GM19452 (cell line): ENCODE measurements around the gene PTPRG.
A peak's percentile ranks its signal among the peaks of the same experiment; 100 is the strongest.
"Not testable (repeated sequence)": the region's sequence is repeated elsewhere in the genome, so short reads cannot be mapped to it uniquely, and the experiment has no call there.

Experiments used
- ATAC-seq: cut with Tn5 transposase; IDR thresholded peaks from one replicate; pipeline ENCODE4 v1.9.1; 2021; ENCODE audit not compliant: unreplicated experiment

Gene PTPRG

GRCh38 chr3:61561374-61562041 lies at the start of gene PTPRG:
PTPRG (plus strand) TSS chr3:61561571; CDS start chr3:61562288, 717 bp downstream.
- ATAC-seq, result peak; percentile 51

GRCh38 chr3:61518590-61518989 lies 42.8 kb upstream of the PTPRG start:
- ATAC-seq, result no peak

- ATAC-seq, result peak; percentile 97
Observed at GRCh38 chr3:61520966-61521628, 40.3 kb upstream of the PTPRG start.

GRCh38 chr3:61522060-61522459 lies 39.3 kb upstream of the PTPRG start:
- no peak for ATAC-seq

GRCh38 chr3:61522626-61523025 lies 38.7 kb upstream of the PTPRG start:
- no peak for ATAC-seq

- no peak for ATAC-seq
Observed at GRCh38 chr3:61524933-61525332, 36.4 kb upstream of the PTPRG start.

GRCh38 chr3:61526308-61526707 lies 35.1 kb upstream of the PTPRG start:
- no peak for ATAC-seq

- ATAC-seq, result no peak
Observed at GRCh38 chr3:61527011-61527410, 34.4 kb upstream of the PTPRG start.

- ATAC-seq, result no peak
Observed at GRCh38 chr3:61530355-61530754, 31.0 kb upstream of the PTPRG start.

- ATAC-seq, result no peak
Observed at GRCh38 chr3:61531528-61531927, 29.8 kb upstream of the PTPRG start.

GRCh38 chr3:61532739-61533500 lies 28.5 kb upstream of the PTPRG start:
- ATAC-seq, result no peak

- ATAC-seq, result no peak
Observed at GRCh38 chr3:61535826-61536225, 25.5 kb upstream of the PTPRG start.

GRCh38 chr3:61537366-61537765 lies 24.0 kb upstream of the PTPRG start:
- ATAC-seq, result no peak

GRCh38 chr3:61538486-61538885 lies 22.9 kb upstream of the PTPRG start:
- no peak for ATAC-seq

GRCh38 chr3:61541694-61542093 lies 19.7 kb upstream of the PTPRG start:
- no peak for ATAC-seq

- ATAC-seq, result no peak
Observed at GRCh38 chr3:61545716-61546115, 15.7 kb upstream of the PTPRG start.

- ATAC-seq, result no peak
Observed at GRCh38 chr3:61547625-61548024, 13.7 kb upstream of the PTPRG start.

- ATAC-seq, result not testable (repeated sequence)
Observed at GRCh38 chr3:61552704-61553103, 8.7 kb upstream of the PTPRG start.

GRCh38 chr3:61559136-61559731 lies 2.1 kb upstream of the PTPRG start:
- ATAC-seq, result no peak

GRCh38 chr3:61560517-61561373 lies 626 bp upstream of the PTPRG start:
- ATAC-seq, result peak; percentile 47
